Epithelial cell of proximal tubule (primary cell): Measurements from ENCODE around the gene SDK1. TPM values are rescaled to one million over a fixed set of nuclear protein-coding genes. Genes with fewer than 3 reads are reported as not detected.

ENCODE experiments used
- DNase-seq: peaks from one replicate; pipeline ENCODE4 v3.0.0-alpha.2; 2011; ENCODE audit warnings: low read depth
- H3K4me3 ChIP-seq: 2 replicates; pipeline ENCODE4 v1.5.1; 2011; ENCODE audit warnings: low read depth, mild to moderate bottlenecking, low read length
- CTCF ChIP-seq: conservative IDR thresholded peaks from 2 replicates; pipeline ENCODE4 v1.5.1; 2012; ENCODE audit warnings: low read depth, mild to moderate bottlenecking, low read length
- total RNA-seq: library from RNA; depleted of rRNA; stranded (reverse); fragments of >200 nt; gene quantifications from 2 replicates; pipeline ENCODE4 v1.2.3, GENCODE V29; 2015

The SDK1 gene
- total RNA-seq, 1 donor from 2014 or later, result 0.75 TPM

GRCh38 chr7:4109481-4110110, 808.5 kb downstream of the SDK1 start:
- H3K4me3 ChIP-seq, result no peak overlapping the region
- no peak for DNase-seq
- no peak for TF ChIP-seq CTCF

GRCh38 chr7:4110438-4110837, 809.4 kb downstream of the SDK1 start:
- H3K4me3 ChIP-seq, result no peak overlapping the region
- DNase-seq, result no peak
- no peak for TF ChIP-seq CTCF

GRCh38 chr7:4111166-4111565, 810.1 kb downstream of the SDK1 start:
- no peak overlapping the region for H3K4me3 ChIP-seq
- TF ChIP-seq CTCF, result no peak
- DNase-seq, result no peak

- H3K4me3 ChIP-seq, result no peak overlapping the region
- TF ChIP-seq CTCF, result no peak
- DNase-seq, result no peak
Observed at GRCh38 chr7:4113271-4113670, 812.2 kb downstream of the SDK1 start.

- TF ChIP-seq CTCF, result no peak
- DNase-seq, result no peak
- H3K4me3 ChIP-seq, result no peak overlapping the region
Observed at GRCh38 chr7:4113976-4114375, 812.9 kb downstream of the SDK1 start.

DNA sequence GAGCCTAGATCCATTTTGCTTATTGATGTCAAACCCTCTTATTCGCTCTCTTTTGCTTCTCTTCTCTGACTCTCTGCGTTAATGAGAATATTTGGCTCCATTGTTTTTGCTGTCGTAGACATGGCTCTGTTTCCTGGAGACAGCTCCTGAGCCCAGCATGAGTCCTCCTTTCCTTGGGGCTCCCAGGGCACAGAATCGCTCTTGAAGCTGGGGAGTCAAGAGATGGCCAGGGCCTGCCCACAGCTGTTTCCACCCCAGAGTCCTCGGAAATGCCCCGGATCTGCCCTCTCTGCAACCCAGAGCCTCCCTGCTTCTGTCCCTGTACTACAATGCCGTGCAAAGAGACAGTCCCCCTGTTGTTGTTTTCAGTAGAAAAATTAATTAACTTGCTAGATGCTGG, 814.4 kb downstream of the SDK1 start:
- no peak for DNase-seq
- TF ChIP-seq CTCF, result no peak
- no peak overlapping the region for H3K4me3 ChIP-seq

- no peak overlapping the region for H3K4me3 ChIP-seq
- no peak for TF ChIP-seq CTCF
- no peak for DNase-seq
Observed at GRCh38 chr7:4115941-4116610, 815.0 kb downstream of the SDK1 start.
